ENCODE measurements around the gene PPP2R2B.

Gene PPP2R2B

DNA sequence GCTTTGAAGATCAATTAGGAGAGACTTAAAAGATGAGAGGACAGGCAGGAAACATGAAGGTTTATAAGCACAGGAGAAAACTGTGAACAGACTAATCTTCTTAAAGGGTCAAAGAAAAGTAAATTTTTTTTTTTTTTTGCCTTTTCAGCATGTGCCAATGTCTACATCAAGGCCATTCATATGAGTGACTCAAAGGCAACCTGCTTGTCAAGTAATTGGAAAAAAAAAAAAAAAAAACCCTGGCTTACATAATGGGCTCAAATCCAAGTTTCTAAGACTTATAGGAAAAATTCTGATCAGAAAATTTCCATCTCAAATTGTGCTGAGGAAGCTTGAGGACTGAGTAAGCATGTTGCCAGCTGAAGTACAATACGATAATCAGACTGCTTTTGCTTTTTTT is 15.9 kb downstream of the PPP2R2B start:
- Histone ChIP-seq H3K27me3 (ENCODE audit: insufficient read depth, low read length) (no peaks in the 10 kb centered on the region), H3K79me2 (ENCODE audit: control insufficient read depth, insufficient read depth, low read length, unreplicated experiment) (no peaks in the 10 kb centered on the region), H3K27ac (ENCODE audit: low read depth, low read length) (no peak overlapping the region), H3K4me1 (ENCODE audit: control insufficient read depth, insufficient read depth, low read length, unreplicated experiment) (no peaks in the 10 kb centered on the region), H3K36me3 (ENCODE audit: insufficient read depth, low read length) (no peaks in the 10 kb centered on the region), H3K4me3 (ENCODE audit: low read depth, low read length) (no peak overlapping the region), H2AFZ (ENCODE audit: low read length, unreplicated experiment) (no peak overlapping the region)

DNA sequence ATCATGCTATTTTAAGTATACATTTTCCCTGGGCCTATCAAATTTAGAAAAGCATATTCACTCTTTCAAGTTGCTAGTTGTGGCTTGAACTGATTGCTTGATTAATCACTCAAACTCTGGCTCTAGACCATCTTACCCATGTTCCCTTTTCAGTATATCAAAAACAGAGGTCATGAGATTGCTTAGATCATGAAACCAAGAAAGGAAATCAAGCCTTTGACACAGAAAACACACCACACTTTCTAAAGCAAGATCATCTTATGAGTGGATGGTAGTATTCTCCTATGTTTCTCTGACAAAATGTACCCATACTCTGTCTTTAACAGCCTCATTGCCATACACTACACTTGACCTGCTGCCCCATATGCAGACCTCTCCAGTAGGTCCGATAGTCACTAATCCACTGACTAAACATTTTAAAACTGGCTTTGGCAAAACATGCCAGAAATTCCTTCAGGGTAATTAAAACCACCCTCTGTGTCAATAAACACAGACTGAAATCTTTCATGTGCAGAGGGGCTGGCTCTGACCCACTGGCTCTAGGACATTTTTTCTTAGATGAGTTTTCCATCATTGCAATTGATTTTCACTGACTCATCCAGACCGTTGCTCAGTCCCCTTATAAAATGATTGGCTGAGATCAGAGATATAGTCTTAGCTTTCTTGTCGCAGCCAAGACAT is 18.2 kb downstream of the PPP2R2B start:
- no peaks in the 10 kb centered on the region for H3K36me3 ChIP-seq (ENCODE audit: insufficient read depth, low read length)
- H2AFZ ChIP-seq (ENCODE audit: low read length, unreplicated experiment): no peak overlapping the region
- H3K27ac ChIP-seq (ENCODE audit: low read depth, low read length): no peak overlapping the region
- no peaks in the 10 kb centered on the region for H3K4me1 ChIP-seq (ENCODE audit: control insufficient read depth, insufficient read depth, low read length, unreplicated experiment)
- H3K79me2 ChIP-seq (ENCODE audit: control insufficient read depth, insufficient read depth, low read length, unreplicated experiment): no peaks in the 10 kb centered on the region
- H3K27me3 ChIP-seq (ENCODE audit: insufficient read depth, low read length): no peaks in the 10 kb centered on the region
- H3K4me3 ChIP-seq (ENCODE audit: low read depth, low read length): no peak overlapping the region

DNA sequence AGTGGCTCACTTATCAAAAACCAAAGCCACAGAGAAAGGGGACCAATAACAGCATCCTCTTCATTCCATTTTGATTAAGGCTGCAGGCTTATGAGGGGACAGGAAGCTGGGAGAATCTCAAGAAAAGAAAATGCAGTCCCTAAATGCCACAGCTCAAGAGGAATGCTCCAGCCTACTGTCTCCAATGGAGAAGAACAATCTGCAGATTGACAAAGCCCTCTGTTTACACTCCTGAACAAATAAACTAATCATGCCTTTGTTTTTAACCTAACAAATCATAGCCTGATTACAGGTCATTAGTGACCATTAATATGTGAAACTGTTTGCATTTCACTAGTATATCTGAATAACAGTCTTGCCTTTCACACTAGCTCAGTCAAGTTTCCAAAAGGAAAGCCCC is 26.5 kb downstream of the PPP2R2B start:
- Histone ChIP-seq H3K36me3 (ENCODE audit: insufficient read depth, low read length) (no peaks in the 10 kb centered on the region), H3K27me3 (ENCODE audit: insufficient read depth, low read length) (peaks cover 8% of the 10 kb centered on the region; the same call in 1 of the 2 replicates), H3K79me2 (ENCODE audit: control insufficient read depth, insufficient read depth, low read length, unreplicated experiment) (no peaks in the 10 kb centered on the region), H3K27ac (ENCODE audit: low read depth, low read length) (no peak overlapping the region), H3K4me3 (ENCODE audit: low read depth, low read length) (no peak overlapping the region), H3K4me1 (ENCODE audit: control insufficient read depth, insufficient read depth, low read length, unreplicated experiment) (no peaks in the 10 kb centered on the region), H2AFZ (ENCODE audit: low read length, unreplicated experiment) (no peak overlapping the region)

GRCh38 chr5:146851133-146851532 is 27.4 kb downstream of the PPP2R2B start:
- Histone ChIP-seq H2AFZ (ENCODE audit: low read length, unreplicated experiment) (no peak overlapping the region), H3K4me3 (ENCODE audit: low read depth, low read length) (no peak overlapping the region), H3K4me1 (ENCODE audit: control insufficient read depth, insufficient read depth, low read length, unreplicated experiment) (no peaks in the 10 kb centered on the region), H3K27me3 (ENCODE audit: insufficient read depth, low read length) (peaks cover 8% of the 10 kb centered on the region; the same call in 1 of the 2 replicates), H3K36me3 (ENCODE audit: insufficient read depth, low read length) (no peaks in the 10 kb centered on the region), H3K79me2 (ENCODE audit: control insufficient read depth, insufficient read depth, low read length, unreplicated experiment) (no peaks in the 10 kb centered on the region), H3K27ac (ENCODE audit: low read depth, low read length) (no peak overlapping the region)

GRCh38 chr5:146849694-146850303 is 28.8 kb downstream of the PPP2R2B start:
- Histone ChIP-seq H3K36me3 (ENCODE audit: insufficient read depth, low read length) (no peaks in the 10 kb centered on the region), H3K27me3 (ENCODE audit: insufficient read depth, low read length) (peaks cover 8% of the 10 kb centered on the region; the same call in 1 of the 2 replicates), H3K4me1 (ENCODE audit: control insufficient read depth, insufficient read depth, low read length, unreplicated experiment) (no peaks in the 10 kb centered on the region), H3K4me3 (ENCODE audit: low read depth, low read length) (no peak overlapping the region), H3K79me2 (ENCODE audit: control insufficient read depth, insufficient read depth, low read length, unreplicated experiment) (no peaks in the 10 kb centered on the region), H2AFZ (ENCODE audit: low read length, unreplicated experiment) (no peak overlapping the region), H3K27ac (ENCODE audit: low read depth, low read length) (no peak overlapping the region)

DNA sequence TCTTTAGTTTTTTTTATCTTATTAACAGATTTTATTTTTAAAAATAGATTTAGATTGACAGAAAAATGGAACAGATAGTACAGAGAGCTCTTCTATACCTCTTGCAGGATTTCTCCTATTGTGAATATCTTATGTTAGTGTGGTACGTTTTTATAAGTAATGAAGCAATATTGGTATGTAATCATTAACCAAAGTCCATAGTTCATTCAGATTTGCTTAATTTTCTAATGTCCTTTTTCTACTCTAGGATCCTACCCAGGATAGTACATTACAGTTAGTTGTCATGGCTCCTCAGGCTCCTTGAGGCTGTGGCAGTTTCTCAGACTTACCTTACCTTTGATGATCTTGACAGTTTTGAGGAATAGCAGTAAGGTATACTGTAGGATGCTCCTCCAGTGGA is 30.4 kb downstream of the PPP2R2B start:
- H3K36me3 ChIP-seq (ENCODE audit: insufficient read depth, low read length): no peaks in the 10 kb centered on the region
- H3K4me1 ChIP-seq (ENCODE audit: control insufficient read depth, insufficient read depth, low read length, unreplicated experiment): no peaks in the 10 kb centered on the region

DNA sequence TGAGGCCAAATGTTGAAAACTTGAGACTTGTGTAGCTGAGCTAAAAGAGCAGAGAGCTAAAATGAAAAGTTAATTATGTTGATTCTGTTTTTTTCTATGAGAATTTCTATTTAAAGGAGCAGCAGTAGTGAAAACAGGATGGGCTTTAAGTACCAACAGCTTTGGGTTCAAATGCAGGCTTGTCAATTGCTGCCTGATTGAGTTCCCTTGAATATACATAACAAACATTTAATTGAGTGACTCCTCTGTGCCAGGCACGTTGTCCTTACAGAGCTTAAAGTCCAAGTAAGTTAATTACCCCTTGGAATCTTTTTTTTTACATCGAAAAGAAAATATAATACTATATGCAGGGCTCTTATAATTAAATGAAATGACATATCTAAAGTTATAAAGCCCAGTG is 38.5 kb downstream of the PPP2R2B start:
- H3K27me3 ChIP-seq (ENCODE audit: insufficient read depth, low read length): no peaks in the 10 kb centered on the region
- no peaks in the 10 kb centered on the region for H3K79me2 ChIP-seq (ENCODE audit: control insufficient read depth, insufficient read depth, low read length, unreplicated experiment)
- H3K4me3 ChIP-seq (ENCODE audit: low read depth, low read length): no peak overlapping the region
- no peak overlapping the region for H3K27ac ChIP-seq (ENCODE audit: low read depth, low read length)
- no peak overlapping the region for H2AFZ ChIP-seq (ENCODE audit: low read length, unreplicated experiment)
- no peaks in the 10 kb centered on the region for H3K36me3 ChIP-seq (ENCODE audit: insufficient read depth, low read length)
- H3K4me1 ChIP-seq (ENCODE audit: control insufficient read depth, insufficient read depth, low read length, unreplicated experiment): no peaks in the 10 kb centered on the region

More for the DNA sequence above, 30.4 kb downstream of the PPP2R2B start:
- H3K79me2 ChIP-seq (ENCODE audit: control insufficient read depth, insufficient read depth, low read length, unreplicated experiment): no peaks in the 10 kb centered on the region
- H3K4me3 ChIP-seq (ENCODE audit: low read depth, low read length): no peak overlapping the region
- H3K27ac ChIP-seq (ENCODE audit: low read depth, low read length): no peak overlapping the region
- no peak overlapping the region for H2AFZ ChIP-seq (ENCODE audit: low read length, unreplicated experiment)
- peaks cover 4% of the 10 kb centered on the region; the same call in 1 of the 2 replicates for H3K27me3 ChIP-seq (ENCODE audit: insufficient read depth, low read length)

GRCh38 chr5:146836226-146836842 is 42.2 kb downstream of the PPP2R2B start:
- Histone ChIP-seq H3K27me3 (ENCODE audit: insufficient read depth, low read length) (no peaks in the 10 kb centered on the region), H3K4me3 (ENCODE audit: low read depth, low read length) (no peak overlapping the region), H3K36me3 (ENCODE audit: insufficient read depth, low read length) (no peaks in the 10 kb centered on the region), H3K27ac (ENCODE audit: low read depth, low read length) (no peak overlapping the region), H3K79me2 (ENCODE audit: control insufficient read depth, insufficient read depth, low read length, unreplicated experiment) (no peaks in the 10 kb centered on the region), H2AFZ (ENCODE audit: low read length, unreplicated experiment) (no peak overlapping the region), H3K4me1 (ENCODE audit: control insufficient read depth, insufficient read depth, low read length, unreplicated experiment) (no peaks in the 10 kb centered on the region)

GRCh38 chr5:146832985-146833732 is 45.4 kb downstream of the PPP2R2B start:
- Histone ChIP-seq H3K79me2 (ENCODE audit: control insufficient read depth, insufficient read depth, low read length, unreplicated experiment) (no peaks in the 10 kb centered on the region), H2AFZ (ENCODE audit: low read length, unreplicated experiment) (no peak overlapping the region), H3K36me3 (ENCODE audit: insufficient read depth, low read length) (no peaks in the 10 kb centered on the region), H3K4me3 (ENCODE audit: low read depth, low read length) (no peak overlapping the region), H3K27me3 (ENCODE audit: insufficient read depth, low read length) (no peaks in the 10 kb centered on the region), H3K4me1 (ENCODE audit: control insufficient read depth, insufficient read depth, low read length, unreplicated experiment) (no peaks in the 10 kb centered on the region), H3K27ac (ENCODE audit: low read depth, low read length) (no peak overlapping the region)

GRCh38 chr5:146828385-146828784 is 50.2 kb downstream of the PPP2R2B start:
- Histone ChIP-seq H3K27me3 (ENCODE audit: insufficient read depth, low read length) (no peaks in the 10 kb centered on the region), H3K27ac (ENCODE audit: low read depth, low read length) (no peak overlapping the region), H3K4me1 (ENCODE audit: control insufficient read depth, insufficient read depth, low read length, unreplicated experiment) (no peaks in the 10 kb centered on the region), H3K4me3 (ENCODE audit: low read depth, low read length) (no peak overlapping the region), H2AFZ (ENCODE audit: low read length, unreplicated experiment) (no peak overlapping the region), H3K36me3 (ENCODE audit: insufficient read depth, low read length) (no peaks in the 10 kb centered on the region), H3K79me2 (ENCODE audit: control insufficient read depth, insufficient read depth, low read length, unreplicated experiment) (no peaks in the 10 kb centered on the region)

Data from ACC112 (cell line).